Measurements from ENCODE around the gene ANO6.

ANO6 gene

DNA sequence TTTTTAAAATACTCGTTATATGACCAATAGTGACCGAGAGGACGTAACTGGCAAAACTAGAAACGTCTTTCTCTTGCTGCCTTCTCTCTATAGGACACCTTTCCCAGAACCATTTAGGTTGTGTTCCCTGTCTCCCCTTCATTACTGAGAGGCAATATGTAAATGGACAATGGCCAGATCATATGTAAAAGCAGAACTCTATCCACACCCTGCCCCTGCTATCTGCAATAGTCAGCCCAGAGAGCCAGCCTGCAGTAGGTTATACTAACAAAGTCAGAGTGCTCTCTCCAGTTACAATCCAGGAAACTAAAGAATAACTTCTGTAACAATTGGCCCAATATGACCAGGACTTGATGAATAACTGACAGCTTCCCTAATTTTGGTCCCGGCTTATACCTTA, 216.8 kb downstream of the ANO6 start:
- TF ChIP-seq, protein P1, sequence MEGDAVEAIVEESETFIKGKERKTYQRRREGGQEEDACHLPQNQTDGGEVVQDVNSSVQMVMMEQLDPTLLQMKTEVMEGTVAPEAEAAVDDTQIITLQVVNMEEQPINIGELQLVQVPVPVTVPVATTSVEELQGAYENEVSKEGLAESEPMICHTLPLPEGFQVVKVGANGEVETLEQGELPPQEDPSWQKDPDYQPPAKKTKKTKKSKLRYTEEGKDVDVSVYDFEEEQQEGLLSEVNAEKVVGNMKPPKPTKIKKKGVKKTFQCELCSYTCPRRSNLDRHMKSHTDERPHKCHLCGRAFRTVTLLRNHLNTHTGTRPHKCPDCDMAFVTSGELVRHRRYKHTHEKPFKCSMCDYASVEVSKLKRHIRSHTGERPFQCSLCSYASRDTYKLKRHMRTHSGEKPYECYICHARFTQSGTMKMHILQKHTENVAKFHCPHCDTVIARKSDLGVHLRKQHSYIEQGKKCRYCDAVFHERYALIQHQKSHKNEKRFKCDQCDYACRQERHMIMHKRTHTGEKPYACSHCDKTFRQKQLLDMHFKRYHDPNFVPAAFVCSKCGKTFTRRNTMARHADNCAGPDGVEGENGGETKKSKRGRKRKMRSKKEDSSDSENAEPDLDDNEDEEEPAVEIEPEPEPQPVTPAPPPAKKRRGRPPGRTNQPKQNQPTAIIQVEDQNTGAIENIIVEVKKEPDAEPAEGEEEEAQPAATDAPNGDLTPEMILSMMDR (conservative IDR thresholded peaks at IDR 0.05; ENCODE audit: low read depth, low read length): no peak

DNA sequence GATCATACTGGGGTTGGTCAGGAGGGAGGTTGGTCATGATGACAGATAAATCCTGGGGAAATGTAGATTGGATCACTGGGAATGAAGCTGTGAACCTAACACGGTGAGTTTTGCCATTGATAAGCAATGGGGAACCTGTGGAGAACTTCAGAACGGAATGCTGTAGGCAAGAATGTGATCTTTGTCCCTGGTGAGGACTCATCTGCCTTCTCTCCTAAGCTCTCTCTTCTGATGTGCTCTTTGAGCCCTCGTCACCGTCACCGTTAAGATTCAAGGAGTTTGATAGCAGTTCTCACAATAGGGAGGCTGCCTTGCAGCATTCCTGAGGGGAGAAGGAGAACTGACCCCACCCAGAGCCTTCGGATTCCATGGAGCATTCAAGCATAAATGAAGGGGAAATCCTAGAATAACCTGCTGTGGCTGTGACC, 217.6 kb downstream of the ANO6 start:
- no peak for DNase-seq (ENCODE audit: low read depth)
- TF ChIP-seq, protein P1 (conservative IDR thresholded peaks at IDR 0.05; ENCODE audit: low read depth, low read length): no peak
- H3K4me3 ChIP-seq (ENCODE audit: low read depth, low read length): no peak overlapping the region

More for the DNA sequence above, 216.8 kb downstream of the ANO6 start:
- no peak for DNase-seq (ENCODE audit: low read depth)
- no peak overlapping the region for H3K4me3 ChIP-seq (ENCODE audit: low read depth, low read length)

DNA sequence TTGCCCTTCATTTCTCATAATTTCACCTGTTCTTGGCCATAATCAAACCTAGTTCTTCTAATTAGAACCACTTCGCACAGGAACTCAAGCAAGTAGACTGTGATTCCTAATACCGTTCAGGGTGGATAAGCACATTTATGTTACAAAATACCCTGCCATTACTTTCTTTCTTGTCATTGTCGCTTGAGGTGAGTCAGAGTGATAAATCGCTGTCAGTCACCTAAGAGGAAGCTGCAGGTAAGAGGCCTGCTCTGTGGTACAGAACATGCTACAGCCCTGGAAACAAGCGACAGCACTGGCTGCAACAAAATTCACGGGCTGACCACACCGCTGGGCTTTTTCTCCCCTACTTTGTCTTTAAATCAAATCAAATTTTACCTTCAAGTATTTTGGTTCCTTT, 218.2 kb downstream of the ANO6 start:
- TF ChIP-seq, protein P1 (conservative IDR thresholded peaks at IDR 0.05; ENCODE audit: low read depth, low read length): no peak
- no peak overlapping the region for H3K4me3 ChIP-seq (ENCODE audit: low read depth, low read length)
- DNase-seq (ENCODE audit: low read depth): no peak

DNA sequence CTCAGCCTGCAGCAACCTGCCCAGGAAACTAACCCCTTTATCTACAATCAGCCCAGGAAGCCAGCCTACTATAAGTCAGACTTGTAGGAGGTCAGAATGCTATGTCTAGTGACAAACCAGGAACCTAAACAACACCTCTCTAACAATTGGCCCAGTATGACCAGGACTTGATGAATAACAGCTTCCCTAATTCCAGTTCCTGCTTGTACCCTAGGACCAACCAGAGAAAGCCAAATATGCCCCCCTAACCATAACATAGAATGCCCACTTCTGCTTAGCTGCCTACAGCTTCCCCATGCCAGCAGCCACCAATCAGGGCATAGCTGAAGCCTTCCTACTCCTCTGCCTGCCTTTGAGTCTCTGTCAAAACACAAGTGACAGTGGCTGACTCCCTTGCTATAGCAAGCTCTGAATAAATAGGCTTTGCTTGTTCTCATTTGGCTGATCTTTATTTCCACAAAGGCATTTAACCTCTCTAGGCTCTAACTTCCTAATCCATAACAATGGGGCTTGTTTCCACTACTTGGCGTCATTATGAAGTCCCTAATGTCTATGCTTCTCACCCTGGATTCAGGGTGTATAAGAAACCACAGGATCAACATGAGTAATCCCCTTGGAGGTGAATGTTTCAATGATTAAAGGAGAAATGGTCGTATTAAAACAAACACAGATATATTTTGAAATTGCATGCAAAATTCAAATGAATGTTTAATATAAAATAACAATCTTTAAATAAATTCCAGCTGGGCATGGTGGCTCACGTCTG, 220.2 kb downstream of the ANO6 start:
- DNase-seq (ENCODE audit: low read depth): no peak
- TF ChIP-seq, protein P1 (conservative IDR thresholded peaks at IDR 0.05; ENCODE audit: low read depth, low read length): no peak
- no peak overlapping the region for H3K4me3 ChIP-seq (ENCODE audit: low read depth, low read length)

DNA sequence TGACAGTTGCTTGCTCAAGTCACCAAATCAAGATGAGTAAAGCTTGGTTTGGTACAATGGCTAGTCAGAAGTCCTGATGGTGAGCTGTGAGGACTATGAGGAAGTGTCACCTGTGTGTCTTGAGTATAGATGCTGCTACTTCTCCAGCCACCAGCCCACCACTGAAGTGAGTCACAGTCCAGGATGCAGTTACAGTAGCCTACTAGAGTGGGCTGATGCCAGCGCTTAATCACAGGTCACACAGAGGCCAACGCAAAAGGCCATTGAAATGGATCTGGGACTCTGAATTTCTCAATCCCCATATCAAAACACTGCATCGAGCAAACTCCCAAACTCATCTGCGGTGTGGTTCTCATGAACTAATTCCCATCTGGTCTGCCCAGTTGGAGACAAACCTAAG, 223.1 kb downstream of the ANO6 start:
- no peak for DNase-seq (ENCODE audit: low read depth)
- no peak overlapping the region for H3K4me3 ChIP-seq (ENCODE audit: low read depth, low read length)
- TF ChIP-seq, protein P1 (conservative IDR thresholded peaks at IDR 0.05; ENCODE audit: low read depth, low read length): no peak

DNA sequence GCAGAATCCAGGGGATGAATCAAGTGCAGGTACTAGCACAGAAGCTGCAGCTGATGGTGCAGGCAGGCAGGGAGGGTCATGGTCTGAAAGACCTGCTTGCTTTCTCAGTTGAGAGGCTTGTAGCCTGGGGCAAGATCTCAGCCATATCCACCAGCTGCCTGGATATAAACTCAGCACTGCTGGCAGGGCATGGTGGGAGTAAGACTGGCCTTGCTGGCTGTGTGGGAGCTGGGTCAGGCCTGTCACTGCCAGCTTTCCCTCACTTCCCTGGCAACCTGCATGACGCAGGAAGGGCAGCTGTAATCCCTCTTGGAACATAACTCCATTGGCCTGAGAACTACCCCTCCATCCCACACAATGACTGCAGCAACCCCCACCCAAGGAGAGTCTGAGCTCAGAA, 230.1 kb downstream of the ANO6 start:
- H3K4me3 ChIP-seq (ENCODE audit: low read depth, low read length): no peak overlapping the region
- TF ChIP-seq, protein P1 (conservative IDR thresholded peaks at IDR 0.05; ENCODE audit: low read depth, low read length): no peak
- DNase-seq (ENCODE audit: low read depth): no peak

DNA sequence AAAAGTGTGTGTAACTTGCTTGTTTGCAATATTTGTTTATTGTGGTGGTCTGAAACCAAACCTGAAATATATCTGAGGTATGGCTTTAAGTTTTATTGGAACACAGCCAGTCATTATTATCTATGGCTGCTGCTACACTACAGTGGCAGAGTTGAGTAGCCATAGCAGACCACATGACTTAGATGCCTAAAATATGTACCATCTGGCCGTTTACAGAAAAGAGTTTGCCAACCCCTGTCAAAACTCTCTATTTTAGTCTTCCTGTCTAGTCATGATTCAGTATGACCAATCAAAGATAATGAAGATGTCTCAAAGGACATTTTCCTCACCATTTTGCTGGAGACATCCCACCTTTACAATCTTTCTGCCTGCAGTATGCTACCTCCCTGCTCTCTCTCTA, 242.3 kb downstream of the ANO6 start:
- no peak overlapping the region for H3K4me3 ChIP-seq (ENCODE audit: low read depth, low read length)
- TF ChIP-seq, protein P1 (conservative IDR thresholded peaks at IDR 0.05; ENCODE audit: low read depth, low read length): no peak

More for the DNA sequence above, 242.3 kb downstream of the ANO6 start:
- no peak for DNase-seq (ENCODE audit: low read depth)
